Testis (tissue), 3 donors: ENCODE results near the gene DNER. TPM values are rescaled to one million over a fixed set of nuclear protein-coding genes. Genes with fewer than 3 reads are reported as not detected.
"Not testable (repeated sequence)": the region's sequence is repeated elsewhere in the genome, so short reads cannot be mapped to it uniquely, and the experiment has no call there.

Experiments used
- DNase-seq: peaks from one replicate; pipeline ENCODE4 v3.0.0-alpha.2; 2019
- H3K27ac ChIP-seq, 2 donors: fragments of 200-600 bp; sonication (generic); one replicate each; pipeline ENCODE4 v1.5.1; 2019
- H3K27me3 ChIP-seq: fragments of 200-600 bp; sonication (generic); one replicate; pipeline ENCODE4 v1.5.1; 2019
- H3K36me3 ChIP-seq: fragments of 200-600 bp; sonication (generic); one replicate; pipeline ENCODE4 v1.5.1; 2017; ENCODE audit warnings: low read depth; ENCODE audit errors: missing control alignments
- H3K4me1 ChIP-seq: fragments of 200-600 bp; sonication (generic); one replicate; pipeline ENCODE4 v1.5.1; 2019
- H3K4me3 ChIP-seq, 2 donors: fragments of 200-600 bp; sonication (generic); one replicate each; pipeline ENCODE4 v1.5.1; 2017 to 2019
- H3K9me3 ChIP-seq: fragments of 200-600 bp; sonication (generic); one replicate; pipeline ENCODE4 v1.5.1; 2017
- POLR2A ChIP-seq: fragments of 450-650 bp; IDR thresholded peaks from one replicate; pipeline ENCODE4 v1.6.1; 2017; ENCODE audit warnings: antibody characterized with exemption, mild to moderate bottlenecking, moderate library complexity
- WGBS, 2 donors: methylation state at CpG; one replicate each; pipeline ENCODE4 v1.1.5; 2018; 5-methylcytosine and 5-hydroxymethylcytosine counted together
- intact Hi-C: fragments of 100-400 bp; cut with DNase I; formaldehyde crosslinking; loops from one replicate; pipeline ENCODE4 v1.15.1; 2023; ENCODE audit warnings: low total_unique reads
- polyA plus RNA-seq: library from polyadenylated mRNA; stranded (reverse); fragments of 350-450 nt; fragmentation: Illumina TruSeq; extraction: RNeasy Lipid Tissue Mini Kit (QIAGEN cat#74804); gene quantifications from one replicate; pipeline ENCODE4 v1.2.3, GENCODE V29; 2014; ENCODE audit warnings: low read depth, low replicate concordance; ENCODE audit not compliant: insufficient read depth
- total RNA-seq, 2 donors: library from RNA; depleted of rRNA; stranded (reverse); fragments of >200 nt; gene quantifications; one replicate each; pipeline ENCODE4 v1.2.3, GENCODE V29; 2016
- TF ChIP-seq, protein P1 (sequence below), 3 experiments: fragments of 450-650 bp in 2 of 3; fragments of 200-600 bp in 1 of 3; sonication (generic) in 1 of 3; IDR thresholded peaks; one replicate each; pipeline ENCODE4 v1.5.1; 2016 to 2019; ENCODE audit warnings: antibody characterized with exemption in 3 of 3, mild to moderate bottlenecking in 2 of 3, moderate library complexity in 1 of 3

DNER gene
- total and polyA plus RNA-seq, 3 donors from 2014 or later = 2.0 to 4.8 (median 2.9) TPM

GRCh38 chr2:229749779-229750178, 35.4 kb upstream of the DNER start:
- WGBS, 2 donors = 82 to 92% methylated on average over 6 of the region's 6 CpGs
- no peaks in the 10 kb centered on the region for H3K36me3 ChIP-seq
- H3K27me3 ChIP-seq = no peaks in the 10 kb centered on the region
- no peaks in the 10 kb centered on the region for H3K4me1 ChIP-seq
- DNase-seq = no peak
- TF ChIP-seq, protein P1, sequence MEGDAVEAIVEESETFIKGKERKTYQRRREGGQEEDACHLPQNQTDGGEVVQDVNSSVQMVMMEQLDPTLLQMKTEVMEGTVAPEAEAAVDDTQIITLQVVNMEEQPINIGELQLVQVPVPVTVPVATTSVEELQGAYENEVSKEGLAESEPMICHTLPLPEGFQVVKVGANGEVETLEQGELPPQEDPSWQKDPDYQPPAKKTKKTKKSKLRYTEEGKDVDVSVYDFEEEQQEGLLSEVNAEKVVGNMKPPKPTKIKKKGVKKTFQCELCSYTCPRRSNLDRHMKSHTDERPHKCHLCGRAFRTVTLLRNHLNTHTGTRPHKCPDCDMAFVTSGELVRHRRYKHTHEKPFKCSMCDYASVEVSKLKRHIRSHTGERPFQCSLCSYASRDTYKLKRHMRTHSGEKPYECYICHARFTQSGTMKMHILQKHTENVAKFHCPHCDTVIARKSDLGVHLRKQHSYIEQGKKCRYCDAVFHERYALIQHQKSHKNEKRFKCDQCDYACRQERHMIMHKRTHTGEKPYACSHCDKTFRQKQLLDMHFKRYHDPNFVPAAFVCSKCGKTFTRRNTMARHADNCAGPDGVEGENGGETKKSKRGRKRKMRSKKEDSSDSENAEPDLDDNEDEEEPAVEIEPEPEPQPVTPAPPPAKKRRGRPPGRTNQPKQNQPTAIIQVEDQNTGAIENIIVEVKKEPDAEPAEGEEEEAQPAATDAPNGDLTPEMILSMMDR (IDR thresholded peaks at IDR 0.05) = no peak
- no peak for TF ChIP-seq POLR2A
- H3K9me3 ChIP-seq = no peaks in the 10 kb centered on the region
- intact Hi-C loops = no loop called here
- no peak overlapping the region for H3K4me3 ChIP-seq
- no peak overlapping the region for H3K27ac ChIP-seq

GRCh38 chr2:229748950-229749349, 34.6 kb upstream of the DNER start:
- no peaks in the 10 kb centered on the region for H3K4me1 ChIP-seq
- H3K4me3 ChIP-seq = no peak overlapping the region
- no peaks in the 10 kb centered on the region for H3K9me3 ChIP-seq
- intact Hi-C loops = no loop called here
- H3K27ac ChIP-seq = no peak overlapping the region
- WGBS, 2 donors = 87 to 89% methylated on average over 3 of the region's 3 CpGs
- no peaks in the 10 kb centered on the region for H3K27me3 ChIP-seq
- H3K36me3 ChIP-seq = no peaks in the 10 kb centered on the region
- TF ChIP-seq, protein P1 (IDR thresholded peaks at IDR 0.05) = no peak
- TF ChIP-seq POLR2A = no peak
- DNase-seq = no peak

- H3K27ac ChIP-seq, intact Hi-C loops: not testable (repeated sequence)
These were observed 28.3 kb upstream of the DNER start for GRCh38 chr2:229742691-229743090.

GRCh38 chr2:229740279-229740678, 25.9 kb upstream of the DNER start:
- intact Hi-C loops = no loop called here
- no peaks in the 10 kb centered on the region for H3K4me1 ChIP-seq
- no peak for TF ChIP-seq POLR2A
- TF ChIP-seq, protein P1 (IDR thresholded peaks at IDR 0.05) = no peak
- H3K9me3 ChIP-seq = no peaks in the 10 kb centered on the region
- no peaks in the 10 kb centered on the region for H3K27me3 ChIP-seq
- no peak overlapping the region for H3K4me3 ChIP-seq
- DNase-seq = no peak
- no peaks in the 10 kb centered on the region for H3K36me3 ChIP-seq
- 87 to 88% methylated on average over 4 of the region's 4 CpGs for WGBS, 2 donors
- H3K27ac ChIP-seq = no peak overlapping the region

More at GRCh38 chr2:229742691-229743090, 28.3 kb upstream of the DNER start:
- not testable (repeated sequence) for H3K9me3 ChIP-seq, H3K27me3 ChIP-seq, H3K4me1 ChIP-seq, H3K36me3 ChIP-seq, DNase-seq, H3K4me3 ChIP-seq
- WGBS, 2 donors = 96% methylated on average over 9 of the region's 35 CpGs; no CpG with 5 or more reads in 1 of the 2 donors

GRCh38 chr2:229738024-229738625, 23.8 kb upstream of the DNER start:
- TF ChIP-seq, protein P1 (IDR thresholded peaks at IDR 0.05) = no peak
- no peak for TF ChIP-seq POLR2A
- Histone ChIP-seq H3K27ac (no peak overlapping the region), H3K36me3 (no peaks in the 10 kb centered on the region), H3K27me3 (no peaks in the 10 kb centered on the region), H3K9me3 (no peaks in the 10 kb centered on the region), H3K4me1 (no peaks in the 10 kb centered on the region), H3K4me3 (no peak overlapping the region)
- 89 to 92% methylated on average over 3 of the region's 3 CpGs for whole genome bisulfite sequencing, 2 donors
- intact Hi-C loops = no loop called here
- no peak for DNase-seq
